ENCODE results near the gene MNAT1. TPM values are rescaled to one million over a fixed set of nuclear protein-coding genes. Genes with fewer than 3 reads are reported as not detected.

The MNAT1 gene
- total RNA-seq, 1 donor from 2014 or later = 25.5 TPM

GRCh38 chr14:60705100-60705499 is 29.5 kb upstream of the MNAT1 start:
- Histone ChIP-seq H3K27me3 (no peaks in the 10 kb centered on the region), H3K4me3 (no peak overlapping the region), H3K36me3 (no peaks in the 10 kb centered on the region), H3K9me3 (no peaks in the 10 kb centered on the region), H3K27ac (no peak overlapping the region), H3K4me1 (no peaks in the 10 kb centered on the region)
- ATAC-seq = no peak
- intact Hi-C loops (cut with DNase I) = no loop called here
- no peak for TF ChIP-seq CTCF (IDR thresholded peaks at IDR 0.05)
- no peak for DNase-seq

GRCh38 chr14:60707858-60708257 is 26.7 kb upstream of the MNAT1 start:
- ATAC-seq (no peak), DNase-seq (no peak)
- Histone ChIP-seq H3K9me3 (no peaks in the 10 kb centered on the region), H3K27me3 (peaks cover 6% of the 10 kb centered on the region), H3K4me3 (no peak overlapping the region), H3K27ac (no peak overlapping the region), H3K36me3 (no peaks in the 10 kb centered on the region), H3K4me1 (no peaks in the 10 kb centered on the region)
- no peak for TF ChIP-seq CTCF (IDR thresholded peaks at IDR 0.05)
- intact Hi-C loops (cut with DNase I) = no loop called here

GRCh38 chr14:60710494-60710893 is 24.1 kb upstream of the MNAT1 start:
- Histone ChIP-seq H3K27ac (no peak overlapping the region), H3K4me3 (no peak overlapping the region), H3K36me3 (no peaks in the 10 kb centered on the region), H3K27me3 (peaks cover 6% of the 10 kb centered on the region), H3K4me1 (no peaks in the 10 kb centered on the region), H3K9me3 (no peaks in the 10 kb centered on the region)
- TF ChIP-seq CTCF (IDR thresholded peaks at IDR 0.05) = no peak
- intact Hi-C loops (cut with DNase I) = no loop called here
- DNase-seq (no peak), ATAC-seq (no peak)

GRCh38 chr14:60713513-60713912 is 21.0 kb upstream of the MNAT1 start:
- Histone ChIP-seq H3K4me1 (no peaks in the 10 kb centered on the region), H3K27me3 (peaks cover 6% of the 10 kb centered on the region), H3K4me3 (no peak overlapping the region), H3K36me3 (no peaks in the 10 kb centered on the region), H3K9me3 (no peaks in the 10 kb centered on the region), H3K27ac (no peak overlapping the region)
- intact Hi-C loops (cut with DNase I) = no loop called here
- DNase-seq = no peak
- no peak for ATAC-seq
- no peak for TF ChIP-seq CTCF (IDR thresholded peaks at IDR 0.05)

- no peak for DNase-seq
Observed at GRCh38 chr14:60720391-60720790, 14.2 kb upstream of the MNAT1 start.

More at GRCh38 chr14:60720391-60720790, 14.2 kb upstream of the MNAT1 start:
- ATAC-seq = no peak
- peaks cover 22% of the 10 kb centered on the region for H3K27me3 ChIP-seq
- intact Hi-C loops (cut with DNase I) = no loop called here
- no peak overlapping the region for H3K4me3 ChIP-seq
- no peaks in the 10 kb centered on the region for H3K36me3 ChIP-seq
- H3K9me3 ChIP-seq = no peaks in the 10 kb centered on the region
- peaks cover 16% of the 10 kb centered on the region for H3K4me1 ChIP-seq
- H3K27ac ChIP-seq = no peak overlapping the region
- no peak for TF ChIP-seq CTCF (IDR thresholded peaks at IDR 0.05)

Data from upper lobe of right lung (tissue), 1 donor.